MV-4-11 (cell line): ENCODE results near the gene TMEM8B.
A peak's percentile ranks its signal among the peaks of the same experiment; 100 is the strongest.
"Not testable (repeated sequence)": the region's sequence is repeated elsewhere in the genome, so short reads cannot be mapped to it uniquely, and the experiment has no call there.

Experiments
- DNase-seq: peaks from one replicate; lab custom pipeline; 2025; lab: John Stamatoyannopoulos, UW

The TMEM8B gene

DNA sequence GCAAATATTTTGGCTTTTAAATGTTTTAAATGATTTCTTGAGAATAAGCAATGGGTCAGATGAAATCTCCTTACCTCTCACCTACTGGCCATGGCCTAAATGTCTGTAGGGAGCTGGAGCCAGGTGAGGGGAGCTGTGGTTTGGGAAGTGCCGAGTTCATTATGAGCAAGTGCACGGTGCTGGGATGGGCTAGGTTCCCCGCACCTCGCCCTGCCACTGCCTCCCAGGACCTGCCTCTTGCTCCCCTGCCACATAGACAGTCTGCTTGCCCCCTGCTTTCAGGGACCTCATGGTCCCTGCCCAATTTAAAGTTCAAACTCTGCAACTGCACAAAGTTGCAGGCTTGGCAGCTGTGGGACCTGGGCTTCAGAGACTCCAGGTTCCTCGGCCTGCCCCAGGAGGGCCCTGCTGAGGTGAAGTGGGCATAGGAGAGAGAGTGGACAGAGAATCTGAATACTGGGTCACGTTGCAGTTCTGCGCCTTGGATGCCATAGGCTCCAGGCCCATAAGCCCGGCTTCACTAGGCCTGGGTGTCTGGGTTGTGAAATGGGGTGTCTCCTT, 35.7 kb downstream of the TMEM8B start:
- DNase-seq = no peak

DNA sequence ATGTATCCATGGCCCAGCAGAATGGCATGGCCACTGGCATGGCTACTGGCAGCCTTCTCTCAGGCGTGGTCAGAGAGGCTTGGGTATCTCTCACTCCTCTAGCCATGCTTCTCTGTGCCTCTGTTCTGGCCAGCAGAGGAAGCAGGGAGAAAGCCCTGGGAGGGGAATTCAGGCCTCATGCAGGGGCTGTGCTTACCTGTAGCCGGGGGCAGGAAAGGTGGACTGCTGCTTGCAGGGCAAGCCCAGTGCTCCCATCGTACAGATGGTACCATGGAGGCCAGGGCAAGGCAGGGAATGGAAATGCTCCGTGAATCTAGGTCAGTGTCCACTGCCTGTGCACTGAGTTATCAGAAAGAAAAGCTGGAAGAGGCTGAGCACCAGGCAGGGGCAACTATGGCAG, 38.5 kb downstream of the TMEM8B start:
- DNase-seq = no peak

DNA sequence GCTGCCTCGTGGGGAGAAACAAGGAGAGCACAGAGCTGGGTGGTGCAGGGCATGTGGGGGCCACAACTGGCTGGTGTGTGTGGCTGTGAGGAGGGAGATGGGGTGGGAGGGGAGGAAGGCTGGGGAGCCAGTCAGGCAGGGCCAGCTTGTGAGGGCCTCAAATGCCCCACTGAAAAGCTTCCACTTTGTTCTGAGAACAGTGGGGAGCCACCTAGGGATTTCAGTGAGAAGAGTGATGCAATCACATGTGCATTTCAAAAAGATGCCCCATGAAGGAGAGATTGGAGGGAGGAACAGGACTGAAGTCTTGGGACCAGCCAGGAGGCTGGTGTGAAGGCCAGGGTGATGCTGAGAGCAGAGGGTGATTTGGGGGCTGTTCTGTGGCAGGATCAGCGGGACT, 39.9 kb downstream of the TMEM8B start:
- no peak for DNase-seq

- DNase-seq = no peak
These were observed 40.7 kb downstream of the TMEM8B start for GRCh38 chr9:35869621-35870216.

GRCh38 chr9:35870351-35870923, 41.4 kb downstream of the TMEM8B start, which contains the start of gene OR13J1:
Gene OR13J1 (minus strand): TSS chr9:35870401. CDS start chr9:35870401, 0 bp downstream.
- no peak for DNase-seq

- no peak for DNase-seq
These were observed 42.5 kb downstream of the TMEM8B start for GRCh38 chr9:35871545-35871944.

DNA sequence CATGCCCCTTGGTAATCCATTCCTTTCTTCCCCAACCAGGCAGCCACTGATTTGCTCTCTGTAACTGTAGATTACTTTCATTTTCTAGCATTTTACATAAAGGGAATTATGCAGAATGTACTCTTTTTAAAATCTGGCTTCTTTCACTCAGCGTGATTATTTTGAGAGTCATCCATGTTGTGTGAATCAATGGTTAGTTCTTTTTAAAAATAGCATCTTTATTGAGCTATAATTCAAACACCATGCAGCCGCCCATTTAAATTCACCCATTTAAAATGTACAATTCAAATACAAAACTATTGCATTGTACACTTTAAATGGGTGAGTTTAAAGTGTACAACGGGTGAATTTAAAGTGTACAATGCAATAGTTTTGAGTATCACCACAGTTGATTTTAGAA, 43.5 kb downstream of the TMEM8B start:
- no peak for DNase-seq

DNA sequence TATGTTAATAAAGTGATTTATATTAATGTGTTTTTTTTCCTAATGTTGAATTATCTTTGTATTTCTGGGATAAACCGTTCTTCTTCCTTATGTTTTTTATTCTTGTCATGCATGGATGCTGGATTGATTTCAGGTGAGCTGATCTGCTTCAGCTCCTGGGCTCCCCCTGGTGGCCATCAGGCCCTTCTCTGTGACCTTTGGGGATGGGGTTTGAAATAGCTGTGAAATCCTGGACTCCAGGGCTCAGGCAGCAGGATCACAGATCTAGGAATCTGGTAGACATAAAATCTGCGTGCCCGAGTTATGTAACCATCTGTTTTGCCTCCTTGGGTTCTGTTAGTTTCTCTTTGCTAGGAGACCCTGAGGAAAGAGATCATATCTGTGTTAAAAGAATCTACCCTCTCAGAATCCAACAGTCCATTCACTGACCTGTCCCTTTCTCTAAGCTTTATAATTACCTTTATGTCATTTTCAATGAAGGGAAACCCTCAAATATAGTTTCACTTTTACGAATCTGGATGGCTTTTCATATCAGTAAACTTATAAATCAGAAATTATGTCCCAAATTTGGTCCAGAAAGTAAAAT, 53.3 kb downstream of the TMEM8B start:
- DNase-seq = peak; percentile 7

DNA sequence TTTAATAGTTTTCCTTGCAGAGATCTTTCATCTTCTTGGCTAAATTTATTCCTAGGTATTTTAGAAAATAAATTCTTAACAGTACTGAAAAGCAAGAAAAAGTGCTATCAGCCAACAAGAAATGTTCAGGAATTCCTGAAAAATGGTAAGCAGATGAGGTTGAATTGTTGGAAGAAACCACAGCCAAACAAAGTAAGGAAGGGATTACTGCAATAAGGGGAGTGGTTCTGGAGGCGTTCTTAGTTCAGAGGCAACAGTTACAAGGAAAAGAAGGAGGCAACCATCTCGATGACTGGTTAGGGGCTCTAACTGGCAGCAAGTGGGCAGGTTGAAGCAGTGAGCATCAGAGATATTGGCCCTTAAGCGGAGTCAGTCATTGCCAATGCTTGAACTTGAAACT, 54.0 kb downstream of the TMEM8B start:
- DNase-seq = no peak

DNA sequence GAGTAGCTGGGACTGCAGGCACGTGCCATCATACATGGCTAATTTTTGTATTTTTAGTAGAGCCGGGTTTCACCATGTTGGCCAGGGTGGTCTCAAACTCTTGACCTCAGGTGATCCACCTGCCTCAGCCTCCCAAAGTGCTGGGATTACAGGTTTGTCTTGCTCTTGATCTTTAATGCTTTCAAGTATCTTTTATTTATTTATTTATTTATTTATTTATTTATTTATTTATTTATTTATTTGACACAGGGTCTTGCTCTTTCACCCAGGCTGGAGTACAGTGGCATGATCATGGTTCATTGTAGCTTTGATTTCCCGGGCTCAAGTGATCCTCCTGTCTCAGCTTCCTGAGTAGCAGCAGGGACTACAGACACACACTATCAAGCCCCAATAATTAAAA, 55.9 kb downstream of the TMEM8B start:
- DNase-seq = not testable (repeated sequence)

DNA sequence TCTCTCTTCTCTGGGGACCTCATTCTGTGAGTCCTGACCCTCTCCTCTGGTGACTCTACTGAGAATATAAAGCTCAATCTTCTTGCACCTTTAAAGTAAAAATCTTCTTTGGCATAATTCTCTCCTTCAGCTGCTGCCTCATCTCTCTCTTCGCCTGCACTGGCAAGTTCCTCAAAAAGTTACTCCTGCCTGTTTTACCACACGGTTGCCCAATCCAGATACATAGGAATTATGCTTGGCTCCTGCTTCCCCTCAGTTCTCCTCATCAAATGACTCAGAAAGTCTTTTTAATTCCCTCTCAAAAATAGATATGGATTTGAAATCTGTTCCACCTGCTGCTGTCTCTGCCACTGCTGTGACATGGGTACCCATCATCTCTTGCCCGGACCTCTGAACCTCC, 62.6 kb downstream of the TMEM8B start:
- DNase-seq = peak; percentile 77

- no peak for DNase-seq
These were observed 63.0 kb downstream of the TMEM8B start for GRCh38 chr9:35892051-35892450.

DNA sequence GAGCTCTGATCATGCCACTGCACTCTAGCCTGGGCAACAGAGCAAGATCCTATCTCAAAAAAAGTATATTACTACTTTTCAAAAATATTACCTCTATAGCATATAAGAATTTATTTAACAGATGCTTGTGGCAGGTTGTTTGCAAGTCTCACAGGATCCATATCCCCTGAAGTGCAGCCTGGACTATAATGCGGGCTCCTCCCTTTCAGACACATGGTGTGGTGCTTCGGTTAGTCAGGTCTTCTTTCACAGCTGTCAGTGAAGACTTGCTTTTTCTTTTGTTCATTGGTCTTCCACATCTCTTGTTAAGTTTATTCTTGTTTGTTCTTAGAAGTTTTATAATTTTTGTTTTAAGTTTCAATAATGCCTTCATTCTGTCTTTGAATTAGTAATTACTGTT, 67.5 kb downstream of the TMEM8B start:
- DNase-seq = no peak

DNA sequence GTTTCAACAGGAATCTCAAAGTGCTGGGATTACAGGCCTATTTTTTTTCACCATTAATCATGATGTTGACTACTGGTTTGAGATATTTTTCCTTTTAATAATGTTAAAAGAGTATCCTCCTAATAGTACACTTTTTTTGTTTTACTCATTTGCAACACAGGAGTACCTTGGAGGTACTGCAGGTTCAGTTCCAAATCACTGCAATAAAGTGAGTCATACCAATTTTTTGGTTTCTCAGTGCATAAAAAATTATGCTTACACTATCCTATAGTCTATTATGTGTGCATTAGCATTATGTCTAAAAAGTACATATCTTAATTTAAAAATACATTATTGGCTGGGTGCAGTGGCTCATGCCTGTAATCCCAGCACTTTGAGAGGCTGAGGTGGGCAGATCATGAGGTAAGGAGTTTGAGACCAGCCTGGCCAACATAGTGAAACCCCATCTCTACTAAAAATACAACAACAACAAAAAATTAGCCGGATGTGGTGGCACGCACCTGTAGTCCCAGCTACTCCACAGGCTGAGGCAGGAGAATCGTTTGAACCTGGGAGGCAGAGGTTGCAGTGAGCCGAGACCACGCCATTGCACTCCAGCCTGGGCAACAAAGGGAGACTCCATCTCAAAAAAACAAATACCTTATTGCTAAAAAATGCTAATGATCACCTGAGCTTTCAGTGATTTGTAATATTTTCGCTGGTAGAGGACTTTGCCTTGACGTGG, 68.5 kb downstream of the TMEM8B start:
- not testable (repeated sequence) for DNase-seq

GRCh38 chr9:35898337-35898736, 69.3 kb downstream of the TMEM8B start:
- no peak for DNase-seq

DNA sequence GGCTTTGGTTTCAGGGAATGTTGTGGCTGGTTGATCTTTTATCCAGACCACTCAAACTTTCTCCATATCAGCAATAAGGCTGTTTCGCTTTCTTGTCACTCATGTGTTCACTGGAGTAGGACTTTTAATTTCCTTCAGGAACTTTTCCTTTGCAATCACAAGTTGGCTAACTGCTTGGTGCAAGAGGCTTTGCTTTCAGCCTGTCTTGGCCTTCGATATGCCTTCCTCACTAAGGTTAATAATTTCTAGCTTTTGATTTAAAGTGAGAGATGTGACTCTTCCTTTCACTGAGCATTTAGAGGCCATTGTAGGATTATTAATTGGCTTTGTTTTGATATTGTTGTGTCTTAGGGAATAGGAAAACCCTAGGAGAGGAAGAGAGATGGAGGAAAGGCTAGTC, 70.0 kb downstream of the TMEM8B start:
- no peak for DNase-seq

GRCh38 chr9:35903049-35903448, 74.0 kb downstream of the TMEM8B start:
- DNase-seq = peak; percentile 40

- no peak for DNase-seq
These were observed 75.3 kb downstream of the TMEM8B start for GRCh38 chr9:35904338-35904737.

DNA sequence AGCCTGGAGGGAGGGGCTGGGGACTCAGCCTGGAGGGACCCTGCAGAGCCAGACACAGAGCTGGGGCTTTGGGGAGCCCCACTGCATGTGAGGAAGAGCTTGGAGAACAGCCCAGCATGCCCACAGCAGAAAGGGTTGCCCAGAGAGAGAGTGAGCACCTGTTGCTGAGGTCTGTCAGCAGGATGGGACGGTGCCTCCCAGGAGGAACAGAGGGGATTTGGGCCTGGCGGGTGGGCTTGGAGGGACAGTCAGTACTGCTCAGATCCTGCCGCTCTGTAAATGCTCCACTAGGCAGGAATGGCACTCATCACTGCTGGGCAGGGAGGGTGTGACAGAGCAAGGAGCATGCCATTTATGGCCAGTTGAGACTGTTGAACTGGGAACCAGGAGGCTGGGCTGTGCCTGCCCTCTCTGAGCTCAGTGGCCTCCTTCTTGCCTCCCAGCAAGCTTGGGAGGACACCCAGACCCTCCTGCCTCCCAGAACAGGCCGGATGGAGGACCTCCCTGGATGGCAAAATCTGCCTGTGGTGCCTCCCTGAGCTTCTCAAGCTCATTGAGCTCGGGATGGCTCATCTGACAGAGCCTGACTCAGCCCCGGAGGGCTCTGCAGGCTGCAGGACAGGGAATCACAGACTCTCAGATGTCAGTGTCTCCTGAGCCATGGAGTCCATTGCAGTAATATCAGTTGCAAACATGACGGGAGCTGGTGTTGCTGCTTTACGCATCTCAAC, 76.2 kb downstream of the TMEM8B start:
- no peak for DNase-seq

DNA sequence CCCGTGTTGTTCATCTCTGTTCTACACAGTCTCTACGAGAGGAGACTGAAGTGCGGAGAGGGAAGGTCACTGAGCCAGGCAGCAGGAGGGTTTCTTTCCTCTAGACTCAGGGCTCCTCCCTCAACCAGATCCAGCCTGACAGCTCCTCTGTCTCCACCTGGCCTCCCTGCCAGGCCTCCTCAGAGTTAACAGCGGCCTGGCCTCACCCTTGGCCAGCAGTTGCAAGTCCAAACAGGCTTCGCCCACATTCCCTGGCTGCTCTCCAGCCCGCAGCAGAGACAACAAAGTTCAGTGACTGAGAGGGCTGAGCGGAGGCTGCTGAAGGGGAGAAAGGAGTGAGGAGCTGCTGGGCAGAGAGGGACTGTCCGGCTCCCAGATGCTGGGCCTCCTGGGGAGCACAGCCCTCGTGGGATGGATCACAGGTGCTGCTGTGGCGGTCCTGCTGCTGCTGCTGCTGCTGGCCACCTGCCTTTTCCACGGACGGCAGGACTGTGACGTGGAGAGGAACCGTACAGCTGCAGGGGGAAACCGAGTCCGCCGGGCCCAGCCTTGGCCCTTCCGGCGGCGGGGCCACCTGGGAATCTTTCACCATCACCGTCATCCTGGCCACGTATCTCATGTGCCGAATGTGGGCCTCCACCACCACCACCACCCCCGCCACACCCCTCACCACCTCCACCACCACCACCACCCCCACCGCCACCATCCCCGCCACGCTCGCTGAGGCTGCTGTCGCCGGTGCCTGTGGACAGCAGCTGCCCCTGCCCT, 77.1 kb downstream of the TMEM8B start, which contains the start of gene HRCT1:
Gene HRCT1 (plus strand): TSS at position 291 of the 768 bp plus-strand sequence. CDS start 86 bp downstream, at position 377.
- DNase-seq = no peak
